ENCODE results near the gene CTNNA1. TPM values are rescaled to one million over a fixed set of nuclear protein-coding genes. Genes with fewer than 3 reads are reported as not detected.

Gene CTNNA1
- total and polyA plus RNA-seq, 9 of the 15 experiments (the other 6 are each of a cell fraction or from before 2014, with no cell fraction given) = 29.6 to 117 (median 89.1) TPM

DNA sequence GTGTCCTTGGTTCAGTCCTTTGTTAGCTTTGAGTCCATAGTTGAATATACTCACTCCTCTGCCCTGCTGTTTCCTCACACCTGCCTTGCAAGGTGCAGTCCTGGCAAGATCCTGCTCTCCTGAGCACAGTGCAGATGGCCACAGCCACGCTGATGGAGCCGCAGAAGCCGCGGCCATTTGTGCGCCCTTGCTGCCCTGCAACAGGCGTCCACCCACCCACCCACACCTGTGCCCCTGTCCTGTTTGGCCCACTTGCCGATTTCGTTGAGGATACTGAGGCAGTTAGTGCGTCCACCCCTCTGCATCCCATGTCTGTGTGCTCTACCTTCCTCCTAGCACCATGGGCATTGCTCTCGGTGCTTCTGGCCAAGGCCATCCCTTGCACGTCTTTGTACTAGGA, 173.0 kb downstream of the CTNNA1 start:
- DNase-seq (ENCODE audit: extremely low read depth in 1 of 4, low spot score in 3 of 4) (no peak), FAIRE-seq (no peak), ATAC-seq (no peak)
- in situ Hi-C loops (cut with MboI) (no loop called here), intact Hi-C loops (cut with micrococcal nuclease) (no loop called here)
- no peaks in the 10 kb centered on the region for H3K9me3 ChIP-seq (replicated peaks; ENCODE audit: control insufficient read depth, insufficient read depth, low read depth, low read length)
- H3K36me3 ChIP-seq (ENCODE audit: control insufficient read depth, insufficient read depth, low read length) = peaks cover 60% of the 10 kb centered on the region
- H3K4me1 ChIP-seq (replicated peaks in 1 of 2; ENCODE audit: control insufficient read depth in 2 of 2, insufficient read depth in 2 of 2, low read length in 2 of 2) = no peaks in the 10 kb centered on the region; a peak in 1 of 5 replicates
- no peak overlapping the region for H2AFZ ChIP-seq (ENCODE audit: low read depth, low read length)
- H3K4me3 ChIP-seq = no peak overlapping the region
- ChIA-PET POLR2A (interaction anchor here (0.8 to 1.1 kb wide), 2 partner anchors 11 to 254 kb away, joined by 4 to 5 read pairs; no protein-coding TSS in a partner anchor), CTCF (ENCODE audit: low intra/inter-chr PET ratio) (no interaction called here)
- no peaks in the 10 kb centered on the region for H3K9me1 ChIP-seq (ENCODE audit: control insufficient read depth, insufficient read depth, low read length)
- H4K20me1 ChIP-seq (replicated peaks; ENCODE audit: control insufficient read depth, insufficient read depth, low read length) = peaks cover 9% of the 10 kb centered on the region; the same call in 1 of the 2 replicates
- no TSS peak for BruUV-seq (replicated peaks)
- TF ChIP-seq BCL6 (CRISPR knock-in tag; IDR thresholded peaks at IDR 0.05) (no peak), E2F4 (CRISPR knock-in tag; IDR thresholded peaks at IDR 0.05; ENCODE audit: low read depth) (no peak), SETDB1 (IDR thresholded peaks at IDR 0.05; ENCODE audit: low read length) (no peak), RBM22 (IDR thresholded peaks at IDR 0.05; ENCODE audit: low read depth, low read length, poor library complexity, severe bottlenecking) (peak; percentile 59), POLR2G (IDR thresholded peaks at IDR 0.05; ENCODE audit: low read depth, low read length) (0 out of 2 replicates have a peak, but pooled peaks have one; percentile 29), ZKSCAN3 (CRISPR knock-in tag; IDR thresholded peaks at IDR 0.05) (no peak)
- H3K27ac ChIP-seq (ENCODE audit: extremely low read depth, low read depth, low read length) = no peak overlapping the region
- 91% methylated on average over 11 of the region's 11 CpGs for WGBS (ENCODE audit: insufficient coverage, low coverage, missing lambda C conversion rate)
- H3K4me2 ChIP-seq (ENCODE audit: insufficient read depth, low read length) = no peak overlapping the region
- H3K27me3 ChIP-seq (ENCODE audit: control insufficient read depth in 2 of 2, insufficient read depth in 2 of 2, low read length in 2 of 2) = no peaks in the 10 kb centered on the region
- H3K79me2 ChIP-seq (ENCODE audit: control insufficient read depth, insufficient read depth, low read length) = no peaks in the 10 kb centered on the region
- no peak overlapping the region; a peak in 1 of 4 replicates for H3K9ac ChIP-seq (ENCODE audit: insufficient read depth in 1 of 2, low read depth in 2 of 2, low read length in 2 of 2)

Measured in K562 (cell line).